GM12892 (cell line): ENCODE measurements around the gene LTA.

ENCODE experiments used
- POLR2A ChIP-seq: IDR thresholded peaks from 2 replicates; pipeline ENCODE4 v1.6.1; 2011; ENCODE audit warnings: low read depth, low read length, control low read depth
- POLR2AphosphoS5 ChIP-seq: IDR thresholded peaks from 2 replicates; pipeline ENCODE4 v1.6.1; 2011; ENCODE audit warnings: low read depth, low read length, control low read depth

- TF ChIP-seq POLR2AphosphoS5 (no peak), POLR2A (no peak)
Observed at GRCh38 chr6:31569861-31570536, 2.1 kb upstream of the LTA start.
